Smooth muscle cell (in vitro differentiated cells): ENCODE measurements around the gene ECM2. TPM values are rescaled to one million over a fixed set of nuclear protein-coding genes. Genes with fewer than 3 reads are reported as not detected.
A peak's percentile ranks its signal among the peaks of the same experiment; 100 is the strongest.

Source experiments
- DNase-seq: peaks from one replicate; lab custom pipeline; 2025; ENCODE audit not compliant: unreplicated experiment; lab: John Stamatoyannopoulos, UW
- H2AFZ ChIP-seq: fragments of 200-600 bp; sonication (generic); 2 replicates; pipeline ENCODE4 v1.6.0; 2016; ENCODE audit warnings: antibody characterized with exemption, low read depth, mild to moderate bottlenecking
- H3F3A ChIP-seq: fragments of 200-600 bp; sonication (generic); 2 replicates; pipeline ENCODE4 v1.6.0; 2017; ENCODE audit warnings: antibody characterized with exemption, low read depth
- H3K27ac ChIP-seq: fragments of 200-600 bp; sonication (generic); 2 replicates; pipeline ENCODE4 v1.5.1; 2016; ENCODE audit warnings: low read depth, mild to moderate bottlenecking
- H3K27me3 ChIP-seq: fragments of 200-600 bp; sonication (generic); 2 replicates; pipeline ENCODE4 v1.6.1; 2016; ENCODE audit warnings: low read depth, mild to moderate bottlenecking
- H3K36me3 ChIP-seq: fragments of 200-600 bp; sonication (generic); 2 replicates; pipeline ENCODE4 v1.5.1; 2016; ENCODE audit warnings: low read depth
- H3K4me1 ChIP-seq: fragments of 200-600 bp; sonication (generic); 2 replicates; pipeline ENCODE4 v1.5.1; 2016; ENCODE audit warnings: low read depth
- H3K4me2 ChIP-seq: fragments of 200-600 bp; sonication (generic); 2 replicates; pipeline ENCODE4 v1.6.0; 2016; ENCODE audit warnings: mild to moderate bottlenecking
- H3K4me3 ChIP-seq: fragments of 200-600 bp; sonication (generic); 2 replicates; pipeline ENCODE4 v1.5.1; 2016; ENCODE audit warnings: mild to moderate bottlenecking
- H3K79me2 ChIP-seq: fragments of 200-600 bp; sonication (generic); 2 replicates; pipeline ENCODE4 v1.6.0; 2016; ENCODE audit warnings: low read depth, mild to moderate bottlenecking
- H3K9ac ChIP-seq: fragments of 200-600 bp; sonication (generic); 2 replicates; pipeline ENCODE4 v1.6.0; 2016; ENCODE audit warnings: low read depth
- H3K9me3 ChIP-seq: fragments of 200-600 bp; sonication (generic); replicated peaks from 2 replicates; pipeline ENCODE4 v1.5.1; 2016; ENCODE audit warnings: low read depth
- H4K20me1 ChIP-seq: fragments of 200-600 bp; sonication (generic); 2 replicates; pipeline ENCODE4 v1.6.0; 2016; ENCODE audit warnings: low read depth
- CTCF ChIP-seq: fragments of 200-600 bp; sonication (generic); IDR thresholded peaks from 2 replicates; pipeline ENCODE4 v1.5.1; 2017; ENCODE audit warnings: borderline replicate concordance, mild to moderate bottlenecking, antibody characterized with exemption; ENCODE audit not compliant: insufficient read depth, poor library complexity, severe bottlenecking
- WGBS: methylation state at CpG from one replicate; pipeline ENCODE4 v1.1.7; 2016; ENCODE audit warnings: low lambda C conversion rate; 5-methylcytosine and 5-hydroxymethylcytosine counted together
- polyA plus RNA-seq: library from polyadenylated mRNA; unstranded; fragments of >200 nt; fragmentation: Nextera tagmentation; extraction: Ambion mirVana; gene quantifications from 2 replicates; pipeline ENCODE4 v1.2.1, GENCODE V29; 2016
- total RNA-seq: library from RNA; depleted of rRNA; stranded (reverse); fragments of >200 nt; gene quantifications from 2 replicates; pipeline ENCODE4 v1.2.3, GENCODE V29; 2014

Gene ECM2
- total and polyA plus RNA-seq, 2 experiments from 2014 or later = 0.27 to 0.37 TPM

GRCh38 chr9:92506184-92506857, 29.5 kb downstream of the ECM2 start:
- H3K4me3 ChIP-seq = no peak overlapping the region

GRCh38 chr9:92504881-92505280, 30.9 kb downstream of the ECM2 start:
- Histone ChIP-seq H3K9ac (no peak overlapping the region), H3K4me1 (no peaks in the 10 kb centered on the region), H3K4me2 (peak overlapping the region; percentile 58), H3K79me2 (no peaks in the 10 kb centered on the region), H3K36me3 (no peaks in the 10 kb centered on the region), H2AFZ (peak overlapping the region; percentile 9), H4K20me1 (no peaks in the 10 kb centered on the region), H3F3A (peaks cover 7% of the 10 kb centered on the region), H3K27me3 (no peaks in the 10 kb centered on the region), H3K4me3 (no peak overlapping the region), H3K27ac (peak overlapping the region; percentile 79), H3K9me3 (no peaks in the 10 kb centered on the region)
- no peak for TF ChIP-seq CTCF
- 41% methylated on average over 2 of the region's 2 CpGs for WGBS
- no peak for DNase-seq

More at GRCh38 chr9:92506184-92506857, 29.5 kb downstream of the ECM2 start:
- Histone ChIP-seq H4K20me1 (no peaks in the 10 kb centered on the region), H3K9me3 (no peaks in the 10 kb centered on the region), H3K36me3 (no peaks in the 10 kb centered on the region), H3K9ac (no peak overlapping the region), H2AFZ (no peak overlapping the region), H3K27ac (peak overlapping the region; percentile 79), H3F3A (peaks cover 7% of the 10 kb centered on the region), H3K27me3 (no peaks in the 10 kb centered on the region), H3K4me2 (peak overlapping the region; percentile 58), H3K4me1 (no peaks in the 10 kb centered on the region), H3K79me2 (no peaks in the 10 kb centered on the region)
- TF ChIP-seq CTCF = no peak
- no peak for DNase-seq
- WGBS = 17% methylated on average over 3 of the region's 3 CpGs

GRCh38 chr9:92503156-92503555, 32.6 kb downstream of the ECM2 start:
- Histone ChIP-seq H3K9ac (no peak overlapping the region), H2AFZ (no peak overlapping the region), H3K27ac (no peak overlapping the region), H3K4me3 (no peak overlapping the region), H3K36me3 (no peaks in the 10 kb centered on the region), H4K20me1 (no peaks in the 10 kb centered on the region), H3F3A (peaks cover 7% of the 10 kb centered on the region), H3K4me1 (peaks cover 9% of the 10 kb centered on the region), H3K27me3 (no peaks in the 10 kb centered on the region), H3K9me3 (no peaks in the 10 kb centered on the region), H3K79me2 (no peaks in the 10 kb centered on the region), H3K4me2 (no peak overlapping the region)
- DNase-seq = no peak
- TF ChIP-seq CTCF = no peak
- WGBS = 48% methylated on average over 2 of the region's 2 CpGs
